Endodermal cell (in vitro differentiated cells): ENCODE measurements around the gene KIF26B. TPM values are rescaled to one million over a fixed set of nuclear protein-coding genes. Genes with fewer than 3 reads are reported as not detected.

Experiments used
- DNase-seq: peaks from one replicate; pipeline ENCODE4 v3.0.0-alpha.2; 2017
- H3K27ac ChIP-seq: 2 replicates; pipeline ENCODE4 v1.5.1; 2013; ENCODE audit warnings: mild to moderate bottlenecking, low read depth, low read length, moderate library complexity
- H3K27me3 ChIP-seq: 2 replicates; pipeline ENCODE4 v1.6.1; 2013; ENCODE audit warnings: mild to moderate bottlenecking, low read length, moderate library complexity; ENCODE audit not compliant: insufficient read depth, control insufficient read depth, poor library complexity, severe bottlenecking
- H3K36me3 ChIP-seq: 2 replicates; pipeline ENCODE4 v1.7.0; 2013; ENCODE audit warnings: mild to moderate bottlenecking, low read length, moderate library complexity; ENCODE audit not compliant: control insufficient read depth, insufficient read depth
- H3K4me1 ChIP-seq: one replicate; pipeline ENCODE4 v1.7.0; 2013; ENCODE audit warnings: low read length; ENCODE audit not compliant: control insufficient read depth, insufficient read depth
- H3K4me3 ChIP-seq: 2 replicates; pipeline ENCODE4 v1.5.1; 2013; ENCODE audit warnings: mild to moderate bottlenecking, low read length, moderate library complexity
- H3K9ac ChIP-seq: 2 replicates; pipeline ENCODE4 v1.6.1; 2013; ENCODE audit warnings: mild to moderate bottlenecking, low read length, moderate library complexity; ENCODE audit not compliant: poor library complexity, severe bottlenecking; ENCODE audit errors: extremely low read depth
- H3K9me3 ChIP-seq: 2 replicates; pipeline ENCODE4 v1.6.1; 2013; ENCODE audit warnings: mild to moderate bottlenecking, low read length, moderate library complexity; ENCODE audit not compliant: control insufficient read depth
- H3K27ac Mint-ChIP-seq: 2 replicates; pipeline ENCODE4 v1.8.0; 2020; ENCODE audit warnings: mixed read lengths
- H3K27me3 Mint-ChIP-seq: 2 replicates; pipeline ENCODE4 v1.8.0; 2021; ENCODE audit warnings: mild to moderate bottlenecking, mixed read lengths; ENCODE audit not compliant: insufficient read depth
- H3K36me3 Mint-ChIP-seq: 2 replicates; pipeline ENCODE4 v1.8.0; 2020; ENCODE audit warnings: low read depth, mixed read lengths
- H3K4me1 Mint-ChIP-seq: 2 replicates; pipeline ENCODE4 v1.8.0; 2020; ENCODE audit warnings: mixed read lengths
- H3K4me3 Mint-ChIP-seq: 2 replicates; pipeline ENCODE4 v1.8.0; 2020; ENCODE audit warnings: mild to moderate bottlenecking, moderate library complexity, mixed read lengths
- H3K9me3 Mint-ChIP-seq: 2 replicates; pipeline ENCODE4 v1.8.0; 2020; ENCODE audit warnings: mild to moderate bottlenecking, mixed read lengths
- WGBS, 2 experiments: methylation state at CpG; one replicate each; pipeline versions ENCODE4 v1.1.5 to v1.1.7; 2013; ENCODE audit warnings: missing lambda C conversion rate in 2 of 2, mixed read lengths in 1 of 2; ENCODE audit not compliant: insufficient coverage in 1 of 2, insufficient read length in 1 of 2; 5-methylcytosine and 5-hydroxymethylcytosine counted together
- total RNA-seq, 2 donors: library from RNA; stranded (reverse); fragmentation: NEBNext Ultra II Directional in 1 of 2; extraction: Animal tissue kit (Norgen Biotek cat#: 25700) in 1 of 2; gene quantifications; 2 replicates in 1 of 2; 3 replicates in 1 of 2; pipeline ENCODE4 v1.2.1, GENCODE V29; 2021
- TF ChIP-seq, protein P1 (sequence below): fragments of 200-600 bp; sonication (generic); conservative IDR thresholded peaks from 2 replicates; pipeline ENCODE4 v1.5.0; 2021; ENCODE audit warnings: antibody characterized with exemption, mild to moderate bottlenecking

KIF26B gene
- total RNA-seq, 2 donors from 2014 or later: 12.3 to 21.0 TPM

DNA sequence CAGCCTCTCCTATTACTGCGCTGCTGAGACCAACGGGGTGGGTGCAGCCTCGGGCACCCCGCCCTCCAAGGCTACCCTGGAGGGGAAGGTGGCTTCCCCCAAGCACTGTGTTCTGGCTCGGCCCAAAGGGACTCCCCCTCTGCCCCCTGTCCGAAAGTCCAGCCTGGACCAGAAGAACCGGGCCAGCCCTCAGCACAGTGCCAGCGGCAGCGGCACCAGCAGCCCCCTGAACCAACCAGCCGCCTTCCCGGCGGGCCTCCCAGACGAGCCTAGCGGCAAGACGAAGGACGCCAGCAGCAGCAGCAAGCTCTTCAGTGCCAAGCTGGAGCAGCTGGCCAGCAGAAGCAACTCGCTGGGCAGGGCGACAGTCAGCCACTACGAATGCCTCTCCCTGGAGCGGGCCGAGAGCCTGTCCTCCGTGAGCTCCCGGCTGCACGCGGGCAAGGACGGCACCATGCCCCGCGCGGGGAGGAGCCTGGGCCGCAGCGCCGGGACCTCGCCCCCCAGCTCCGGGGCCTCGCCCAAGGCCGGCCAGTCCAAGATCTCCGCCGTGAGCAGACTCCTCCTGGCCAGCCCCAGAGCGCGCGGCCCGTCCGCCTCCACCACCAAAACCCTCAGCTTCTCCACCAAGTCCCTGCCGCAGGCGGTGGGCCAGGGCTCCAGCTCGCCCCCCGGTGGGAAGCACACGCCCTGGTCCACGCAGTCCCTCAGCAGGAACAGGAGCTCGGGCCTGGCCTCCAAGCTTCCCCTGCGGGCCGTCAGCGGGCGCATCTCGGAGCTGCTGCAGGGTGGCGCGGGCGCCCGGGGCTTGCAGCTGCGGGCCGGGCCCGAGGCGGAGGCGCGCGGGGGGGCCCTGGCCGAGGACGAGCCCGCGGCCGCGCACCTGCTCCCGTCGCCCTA lies 533.1 kb downstream of the KIF26B start:
- Histone ChIP-seq H3K9ac (no peak overlapping the region), H3K4me1 (no peaks in the 10 kb centered on the region), H3K4me3 (no peak overlapping the region), H3K27ac (no peak overlapping the region), H3K36me3 (no peaks in the 10 kb centered on the region), H3K9me3 (no peaks in the 10 kb centered on the region), H3K27me3 (no peaks in the 10 kb centered on the region)
- no peaks in the 10 kb centered on the region for H3K9me3 Mint-ChIP-seq
- DNase-seq: peak; percentile 85
- TF ChIP-seq, protein P1, sequence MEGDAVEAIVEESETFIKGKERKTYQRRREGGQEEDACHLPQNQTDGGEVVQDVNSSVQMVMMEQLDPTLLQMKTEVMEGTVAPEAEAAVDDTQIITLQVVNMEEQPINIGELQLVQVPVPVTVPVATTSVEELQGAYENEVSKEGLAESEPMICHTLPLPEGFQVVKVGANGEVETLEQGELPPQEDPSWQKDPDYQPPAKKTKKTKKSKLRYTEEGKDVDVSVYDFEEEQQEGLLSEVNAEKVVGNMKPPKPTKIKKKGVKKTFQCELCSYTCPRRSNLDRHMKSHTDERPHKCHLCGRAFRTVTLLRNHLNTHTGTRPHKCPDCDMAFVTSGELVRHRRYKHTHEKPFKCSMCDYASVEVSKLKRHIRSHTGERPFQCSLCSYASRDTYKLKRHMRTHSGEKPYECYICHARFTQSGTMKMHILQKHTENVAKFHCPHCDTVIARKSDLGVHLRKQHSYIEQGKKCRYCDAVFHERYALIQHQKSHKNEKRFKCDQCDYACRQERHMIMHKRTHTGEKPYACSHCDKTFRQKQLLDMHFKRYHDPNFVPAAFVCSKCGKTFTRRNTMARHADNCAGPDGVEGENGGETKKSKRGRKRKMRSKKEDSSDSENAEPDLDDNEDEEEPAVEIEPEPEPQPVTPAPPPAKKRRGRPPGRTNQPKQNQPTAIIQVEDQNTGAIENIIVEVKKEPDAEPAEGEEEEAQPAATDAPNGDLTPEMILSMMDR: peak; percentile 49
- H3K36me3 Mint-ChIP-seq: peaks cover 54% of the 10 kb centered on the region
- peaks cover 10% of the 10 kb centered on the region for H3K4me1 Mint-ChIP-seq
- H3K27ac Mint-ChIP-seq: no peak overlapping the region
- H3K4me3 Mint-ChIP-seq: peak overlapping the region; percentile 13
- H3K27me3 Mint-ChIP-seq: peaks cover 37% of the 10 kb centered on the region
- WGBS, 2 experiments: 81 to 84% methylated on average over 38 to 74 of the region's 74 CpGs

DNA sequence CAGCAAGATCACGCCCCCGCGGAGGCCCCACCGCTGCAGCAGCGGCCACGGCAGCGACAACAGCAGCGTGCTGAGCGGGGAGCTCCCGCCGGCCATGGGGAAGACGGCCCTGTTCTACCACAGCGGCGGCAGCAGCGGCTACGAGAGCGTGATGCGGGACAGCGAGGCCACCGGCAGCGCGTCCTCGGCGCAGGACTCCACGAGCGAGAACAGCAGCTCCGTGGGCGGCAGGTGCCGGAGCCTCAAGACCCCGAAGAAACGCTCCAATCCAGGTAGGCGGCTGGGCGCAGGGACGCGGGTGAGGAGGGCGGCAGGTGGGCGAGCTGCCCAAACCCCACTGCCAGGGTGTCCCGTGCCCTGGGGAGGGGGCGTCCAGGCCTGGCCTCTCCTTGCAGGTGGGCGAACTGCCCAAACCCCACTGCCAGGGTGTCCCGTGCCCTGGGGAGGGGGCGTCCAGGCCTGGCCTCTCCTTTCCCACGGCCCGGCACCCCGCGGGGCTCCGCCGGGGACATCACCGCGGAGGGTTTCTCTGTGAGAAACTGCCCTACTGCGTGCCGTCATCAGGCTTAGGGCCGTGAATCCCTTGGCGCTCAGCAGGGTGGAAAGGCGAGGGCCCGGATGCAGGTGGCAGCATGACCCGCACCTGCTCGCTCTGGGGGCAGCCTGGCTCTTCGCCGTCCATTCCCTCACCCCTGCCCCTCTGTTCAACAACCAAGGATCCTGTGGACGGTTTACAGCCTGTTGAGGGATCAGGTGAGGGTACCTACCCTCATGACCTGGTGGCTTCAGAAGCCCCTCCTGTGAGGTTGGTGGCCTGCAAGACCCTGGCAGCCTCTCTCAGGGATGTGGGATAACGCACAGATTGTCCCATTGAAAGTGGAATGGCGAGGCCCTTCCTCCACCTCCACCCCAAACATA lies 534.0 kb downstream of the KIF26B start:
- Mint-ChIP-seq H3K9me3 (no peaks in the 10 kb centered on the region), H3K36me3 (peaks cover 52% of the 10 kb centered on the region), H3K4me3 (no peak overlapping the region), H3K27me3 (peaks cover 37% of the 10 kb centered on the region), H3K4me1 (peaks cover 6% of the 10 kb centered on the region), H3K27ac (no peak overlapping the region)
- Histone ChIP-seq H3K9me3 (no peaks in the 10 kb centered on the region), H3K4me1 (no peaks in the 10 kb centered on the region), H3K27me3 (no peaks in the 10 kb centered on the region), H3K36me3 (no peaks in the 10 kb centered on the region), H3K9ac (no peak overlapping the region), H3K4me3 (no peak overlapping the region), H3K27ac (no peak overlapping the region)
- DNase-seq: no peak
- TF ChIP-seq, protein P1: no peak
- WGBS, 2 experiments: 84 to 89% methylated on average over 42 to 63 of the region's 63 CpGs

GRCh38 chr1:245690156-245690690 lies 535.4 kb downstream of the KIF26B start:
- Mint-ChIP-seq H3K4me1 (peaks cover 6% of the 10 kb centered on the region), H3K27me3 (peaks cover 39% of the 10 kb centered on the region), H3K4me3 (no peak overlapping the region), H3K9me3 (no peaks in the 10 kb centered on the region), H3K36me3 (peaks cover 44% of the 10 kb centered on the region), H3K27ac (no peak overlapping the region)
- H3K27ac ChIP-seq: no peak overlapping the region
- no peaks in the 10 kb centered on the region for H3K36me3 ChIP-seq
- DNase-seq: no peak
- H3K27me3 ChIP-seq: no peaks in the 10 kb centered on the region
- no peak overlapping the region for H3K9ac ChIP-seq
- H3K4me1 ChIP-seq: no peaks in the 10 kb centered on the region
- H3K9me3 ChIP-seq: no peaks in the 10 kb centered on the region
- H3K4me3 ChIP-seq: no peak overlapping the region
- TF ChIP-seq, protein P1: no peak
- 93 to 98% methylated on average over 6 to 9 of the region's 9 CpGs for WGBS, 2 experiments
